Ovary (tissue), 3 donors: ENCODE data around the gene FAP.

Source experiments
- CTCF ChIP-seq, 3 donors: fragments of 450-650 bp in 2 of 3; fragments of 200-600 bp in 1 of 3; IDR thresholded peaks; one replicate each; pipeline versions ENCODE4 v1.5.1 to v1.8.0; 2016 to 2022; ENCODE audit warnings: antibody characterized with exemption in 3 of 3, mild to moderate bottlenecking in 1 of 3
- EP300 ChIP-seq: sonication (generic); formaldehyde crosslinking; IDR thresholded peaks from one replicate; pipeline ENCODE4 v1.6.1; 2017; ENCODE audit warnings: antibody characterized with exemption
- POLR2A ChIP-seq: fragments of 450-650 bp; IDR thresholded peaks from one replicate; pipeline ENCODE4 v1.6.1; 2017; ENCODE audit warnings: antibody characterized with exemption, mild to moderate bottlenecking, moderate library complexity
- donor health status: DM: no; HTN: no; CAD: no.

- TF ChIP-seq POLR2A (no peak), CTCF (IDR thresholded peaks at IDR 0.05) (no peak), EP300 (no peak)
Measured at GRCh38 chr2:162217598-162217997, 25.6 kb downstream of the FAP start.
